GM19035 (cell line): Measurements from ENCODE around the gene COL19A1.
A peak's percentile ranks its signal among the peaks of the same experiment; 100 is the strongest.
"Not testable (repeated sequence)": the region's sequence is repeated elsewhere in the genome, so short reads cannot be mapped to it uniquely, and the experiment has no call there.

ENCODE experiments used
- ATAC-seq: cut with Tn5 transposase; IDR thresholded peaks from one replicate; pipeline ENCODE4 v1.9.1; 2021; ENCODE audit not compliant: unreplicated experiment

The COL19A1 gene

GRCh38 chr6:69957985-69958559, 91.7 kb downstream of the COL19A1 start:
- ATAC-seq = no peak

GRCh38 chr6:69958978-69959377, 92.6 kb downstream of the COL19A1 start:
- ATAC-seq = no peak

- not testable (repeated sequence) for ATAC-seq
Observed at GRCh38 chr6:69965974-69966373, 99.6 kb downstream of the COL19A1 start.

- no peak for ATAC-seq
Observed at GRCh38 chr6:69973138-69973537, 106.8 kb downstream of the COL19A1 start.

- ATAC-seq = no peak
Observed at GRCh38 chr6:69973763-69974162, 107.4 kb downstream of the COL19A1 start.

GRCh38 chr6:69974193-69974592, 107.8 kb downstream of the COL19A1 start:
- ATAC-seq = no peak

GRCh38 chr6:69976591-69977090, 110.3 kb downstream of the COL19A1 start:
- no peak for ATAC-seq

GRCh38 chr6:69980624-69981023, 114.3 kb downstream of the COL19A1 start:
- ATAC-seq = no peak

- ATAC-seq = no peak
Observed at GRCh38 chr6:69984506-69984905, 118.2 kb downstream of the COL19A1 start.

GRCh38 chr6:69985180-69985579, 118.8 kb downstream of the COL19A1 start:
- ATAC-seq = no peak

GRCh38 chr6:69987550-69987949, 121.2 kb downstream of the COL19A1 start:
- no peak for ATAC-seq

- ATAC-seq = peak; percentile 59
Observed at GRCh38 chr6:69988458-69989126, 122.2 kb downstream of the COL19A1 start.

- ATAC-seq = no peak
Observed at GRCh38 chr6:69994251-69994650, 127.9 kb downstream of the COL19A1 start.

GRCh38 chr6:70008189-70008588, 141.8 kb downstream of the COL19A1 start:
- no peak for ATAC-seq

- not testable (repeated sequence) for ATAC-seq
Observed at GRCh38 chr6:70010339-70010738, 144.0 kb downstream of the COL19A1 start.

- not testable (repeated sequence) for ATAC-seq
Observed at GRCh38 chr6:70023201-70023600, 156.8 kb downstream of the COL19A1 start.

GRCh38 chr6:70028246-70028645, 161.9 kb downstream of the COL19A1 start:
- ATAC-seq = no peak

- no peak for ATAC-seq
Observed at GRCh38 chr6:70028926-70029325, 162.6 kb downstream of the COL19A1 start.

- ATAC-seq = no peak
Observed at GRCh38 chr6:70033781-70034180, 167.4 kb downstream of the COL19A1 start.

- no peak for ATAC-seq
Observed at GRCh38 chr6:70037445-70037844, 171.1 kb downstream of the COL19A1 start.

- ATAC-seq = no peak
Observed at GRCh38 chr6:70040766-70041165, 174.4 kb downstream of the COL19A1 start.

- no peak for ATAC-seq
Observed at GRCh38 chr6:70041411-70041810, 175.1 kb downstream of the COL19A1 start.

- no peak for ATAC-seq
Observed at GRCh38 chr6:70045413-70045812, 179.1 kb downstream of the COL19A1 start.
